HCT116 (cell line): ENCODE results near the gene STK39. TPM values are rescaled to one million over a fixed set of nuclear protein-coding genes. Genes with fewer than 3 reads are reported as not detected.

Experiments used
- ATAC-seq: fragments of 200-7000 bp; cut with Tn5 transposase; 2 replicates; pipeline ENCODE4 v1.9.1; 2020; ENCODE audit warnings: mild to moderate bottlenecking, moderate library complexity
- BruUV-seq: library from RNA; stranded (reverse); fragments of 400-500 nt; replicated peaks from 2 replicates; lab custom pipeline; 2021; lab: Mats Ljungman, UMichigan
- CTCF ChIA-PET: fragments of 300-600 bp; sonication (Branson Sonifier 250); formaldehyde crosslinking; loops from one replicate; lab custom pipeline; 2021; ENCODE audit warnings: antibody characterized with exemption; lab: Charles Lee
- POLR2A ChIA-PET: fragments of 300-600, 350-600 bp; sonication (Branson Sonifier 250); formaldehyde crosslinking; loops from one replicate; lab custom pipeline; 2021; ENCODE audit warnings: antibody characterized with exemption; lab: Charles Lee
- RAD21 ChIA-PET, 2 experiments: fragments of 300-600 bp; sonication (Branson Sonifier 250); formaldehyde crosslinking; loops; one replicate each; lab custom pipeline; 2023; ENCODE audit warnings: low total read pairs in 2 of 2; ENCODE audit not compliant: uncharacterized antibody in 2 of 2, unreplicated experiment in 2 of 2, low non-redundant PET in 1 of 2; lab: Charles Lee
- DNase-seq: peaks from one replicate; pipeline ENCODE4 v3.0.0-alpha.2; 2010; ENCODE audit warnings: low read depth, low spot score
- H2AFZ ChIP-seq: fragments of 200-600 bp; shearing (Covaris generic), sonication (generic); 2 replicates; pipeline ENCODE4 v1.6.1; 2017; ENCODE audit warnings: low read depth, mixed run types, mixed read lengths, antibody characterized with exemption, low read length; ENCODE audit not compliant: poor library complexity, severe bottlenecking
- H3K27ac ChIP-seq: 2 replicates; pipeline ENCODE4 v1.5.1; 2012; ENCODE audit warnings: low read depth, low read length
- H3K27me3 ChIP-seq: fragments of 200-600 bp; sonication (generic); 2 replicates; pipeline ENCODE4 v1.6.1; 2016; ENCODE audit warnings: mixed run types, low read length, mixed read lengths; ENCODE audit not compliant: insufficient read depth
- H3K36me3 ChIP-seq, 2 experiments: fragments of 200-500 bp in 1 of 2; fragments of 200-600 bp in 1 of 2; sonication (Bioruptor generic) in 1 of 2; sonication (generic) in 1 of 2; 2 replicates each; pipeline versions ENCODE4 v1.5.1 to v1.6.1; 2014 to 2016; ENCODE audit warnings: low read length in 2 of 2, inconsistent platforms in 1 of 2, mixed read lengths in 1 of 2, mixed run types in 1 of 2; ENCODE audit not compliant: insufficient read depth in 2 of 2, control insufficient read depth in 1 of 2
- H3K4me1 ChIP-seq, 2 experiments: fragments of 200-600 bp in 1 of 2; sonication (generic) in 1 of 2; 2 replicates each; pipeline versions ENCODE4 v1.5.1 to v1.6.1; 2012 to 2017; ENCODE audit warnings: low read length in 2 of 2, inconsistent platforms in 1 of 2, mild to moderate bottlenecking in 1 of 2, mixed read lengths in 1 of 2, mixed run types in 1 of 2, moderate library complexity in 1 of 2; ENCODE audit not compliant: insufficient read depth in 2 of 2, control insufficient read depth in 1 of 2
- H3K4me2 ChIP-seq: fragments of 200-600 bp; sonication (generic); 2 replicates; pipeline ENCODE4 v1.6.1; 2017; ENCODE audit warnings: mixed run types, low read length, mixed read lengths
- H3K4me3 ChIP-seq, 2 experiments: fragments of 200-600 bp in 1 of 2; sonication (generic) in 1 of 2; replicated peaks in 1 of 2; 2 replicates each; pipeline ENCODE4 v1.5.1; 2011 to 2016; ENCODE audit warnings: low read length in 2 of 2, control low read depth in 1 of 2, low read depth in 1 of 2, mild to moderate bottlenecking in 1 of 2, mixed read lengths in 1 of 2, mixed run types in 1 of 2
- H3K79me2 ChIP-seq: fragments of 200-600 bp; sonication (generic); 2 replicates; pipeline ENCODE4 v1.6.1; 2017; ENCODE audit warnings: mild to moderate bottlenecking, mixed run types, low read length, moderate library complexity, mixed read lengths; ENCODE audit not compliant: insufficient read depth
- H3K9ac ChIP-seq: fragments of 200-600 bp; sonication (generic); 2 replicates; pipeline ENCODE4 v1.6.1; 2016; ENCODE audit warnings: low read length, mixed read lengths
- H3K9me2 ChIP-seq: fragments of 200-600 bp; sonication (generic), shearing (Covaris generic); 2 replicates; pipeline ENCODE4 v1.6.1; 2017; ENCODE audit warnings: mixed run types, mild to moderate bottlenecking, moderate library complexity; ENCODE audit not compliant: insufficient read depth
- H3K9me3 ChIP-seq, 2 experiments: fragments of 200-500 bp in 1 of 2; fragments of 200-600 bp in 1 of 2; sonication (Bioruptor generic) in 1 of 2; sonication (generic) in 1 of 2; 2 replicates each; pipeline ENCODE4 v1.6.1; 2014 to 2017; ENCODE audit warnings: low read length in 2 of 2, mixed read lengths in 2 of 2, inconsistent platforms in 1 of 2, low read depth in 1 of 2, mild to moderate bottlenecking in 1 of 2, mixed run types in 1 of 2, moderate library complexity in 1 of 2; ENCODE audit not compliant: control insufficient read depth in 1 of 2, insufficient read depth in 1 of 2
- H4K20me1 ChIP-seq: fragments of 200-600 bp; sonication (generic), shearing (Covaris generic); 2 replicates; pipeline ENCODE4 v1.6.1; 2017; ENCODE audit warnings: mixed run types, mild to moderate bottlenecking, moderate library complexity; ENCODE audit not compliant: insufficient read depth
- ATF3 ChIP-seq: IDR thresholded peaks from 2 replicates; pipeline ENCODE4 v1.6.1; 2012
- CEBPB ChIP-seq: IDR thresholded peaks from 2 replicates; pipeline ENCODE4 v1.6.1; 2012; ENCODE audit warnings: low read depth
- EGR1 ChIP-seq: IDR thresholded peaks from 2 replicates; pipeline ENCODE4 v1.6.1; 2012; ENCODE audit warnings: low read depth
- EZH2 ChIP-seq: fragments of 200-600 bp; sonication (generic); IDR thresholded peaks from 2 replicates; pipeline ENCODE4 v1.6.1; 2017; ENCODE audit warnings: antibody characterized with exemption, mixed run types
- MAX ChIP-seq: IDR thresholded peaks from 2 replicates; pipeline ENCODE4 v1.6.1; 2012
- POLR2A ChIP-seq: IDR thresholded peaks from 2 replicates; pipeline ENCODE4 v1.7.0; 2011; ENCODE audit warnings: borderline replicate concordance; ENCODE audit not compliant: insufficient read depth, insufficient read length; ENCODE audit errors: extremely low read depth
- POLR2AphosphoS5 ChIP-seq: IDR thresholded peaks from 2 replicates; pipeline ENCODE4 v1.6.1; 2011; ENCODE audit warnings: mild to moderate bottlenecking, low read depth, low read length, moderate library complexity
- SP1 ChIP-seq: IDR thresholded peaks from 2 replicates; pipeline ENCODE4 v1.6.1; 2012; ENCODE audit warnings: low read depth
- TCF7L2 ChIP-seq: IDR thresholded peaks from 2 replicates; pipeline ENCODE4 v1.7.0; 2011; ENCODE audit warnings: borderline replicate concordance, inconsistent platforms; ENCODE audit not compliant: insufficient read depth, insufficient read length; ENCODE audit errors: extremely low read depth
- intact Hi-C: fragments of 100-400 bp; cut with micrococcal nuclease; formaldehyde crosslinking; loops from 2 replicates; pipeline ENCODE4 v1.10.0; 2022
- total RNA-seq: library from RNA; stranded (reverse); gene quantifications from one replicate; pipeline ENCODE4 v1.2.1, GENCODE V29; 2021; ENCODE audit not compliant: unreplicated experiment
- TF ChIP-seq, protein P1 (sequence below), 3 experiments: fragments of 200-600 bp in 1 of 3; sonication (generic) in 1 of 3; IDR thresholded peaks in 2 of 3; conservative IDR thresholded peaks in 1 of 3; 2 replicates each; pipeline ENCODE4 v1.5.1; 2012 to 2017; ENCODE audit warnings: low read depth in 2 of 3, low read length in 2 of 3, antibody characterized with exemption in 1 of 3, borderline replicate concordance in 1 of 3, control low read depth in 1 of 3, mild to moderate bottlenecking in 1 of 3, mixed read lengths in 1 of 3, mixed run types in 1 of 3, moderate library complexity in 1 of 3; ENCODE audit not compliant: insufficient read depth in 1 of 3

STK39 gene
- total RNA-seq, 1 experiment from 2014 or later: 118 TPM

DNA sequence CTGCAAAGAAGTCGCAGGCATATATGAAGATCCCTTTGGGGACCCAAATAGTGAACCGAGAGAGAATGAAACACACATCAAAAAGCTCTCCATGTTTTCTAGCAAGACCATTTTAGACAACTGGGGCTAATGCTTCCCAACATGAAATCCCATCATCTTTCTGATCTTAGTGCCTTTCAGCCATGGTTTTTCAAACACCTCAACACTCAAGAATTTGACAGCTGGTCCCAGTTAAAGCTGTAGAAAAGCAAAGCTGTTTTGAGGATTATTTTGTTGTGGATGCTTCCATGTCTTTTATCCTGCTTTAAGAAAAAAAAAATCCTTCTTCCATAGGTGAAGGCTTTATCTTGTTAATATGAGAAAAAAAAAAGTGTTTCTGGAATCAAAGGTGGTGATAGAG lies 259.1 kb downstream of the STK39 start:
- Histone ChIP-seq H2AFZ (no peak overlapping the region), H3K27me3 (no peaks in the 10 kb centered on the region), H3K79me2 (peaks cover 3% of the 10 kb centered on the region; the same call in 1 of the 2 replicates), H3K9ac (no peak overlapping the region), H4K20me1 (no peaks in the 10 kb centered on the region; the same call in 1 of the 2 replicates), H3K27ac (no peak overlapping the region), H3K36me3 (peaks cover 0 to 15% of the 10 kb centered on the region in 2 experiments; a peak in 1 of 4 replicates), H3K9me3 (no peaks in the 10 kb centered on the region), H3K4me3 (no peak overlapping the region), H3K9me2 (no peaks in the 10 kb centered on the region), H3K4me1 (no peaks in the 10 kb centered on the region), H3K4me2 (no peak overlapping the region)
- DNase-seq: no peak
- ChIA-PET CTCF (no interaction called here), RAD21 (no interaction called here), POLR2A (no interaction called here)
- TF ChIP-seq POLR2A (no peak), TCF7L2 (no peak), EZH2 (no peak), POLR2AphosphoS5 (no peak), SP1 (no peak), MAX (no peak), ATF3 (no peak), CEBPB (no peak), EGR1 (no peak)
- TF ChIP-seq, protein P1, sequence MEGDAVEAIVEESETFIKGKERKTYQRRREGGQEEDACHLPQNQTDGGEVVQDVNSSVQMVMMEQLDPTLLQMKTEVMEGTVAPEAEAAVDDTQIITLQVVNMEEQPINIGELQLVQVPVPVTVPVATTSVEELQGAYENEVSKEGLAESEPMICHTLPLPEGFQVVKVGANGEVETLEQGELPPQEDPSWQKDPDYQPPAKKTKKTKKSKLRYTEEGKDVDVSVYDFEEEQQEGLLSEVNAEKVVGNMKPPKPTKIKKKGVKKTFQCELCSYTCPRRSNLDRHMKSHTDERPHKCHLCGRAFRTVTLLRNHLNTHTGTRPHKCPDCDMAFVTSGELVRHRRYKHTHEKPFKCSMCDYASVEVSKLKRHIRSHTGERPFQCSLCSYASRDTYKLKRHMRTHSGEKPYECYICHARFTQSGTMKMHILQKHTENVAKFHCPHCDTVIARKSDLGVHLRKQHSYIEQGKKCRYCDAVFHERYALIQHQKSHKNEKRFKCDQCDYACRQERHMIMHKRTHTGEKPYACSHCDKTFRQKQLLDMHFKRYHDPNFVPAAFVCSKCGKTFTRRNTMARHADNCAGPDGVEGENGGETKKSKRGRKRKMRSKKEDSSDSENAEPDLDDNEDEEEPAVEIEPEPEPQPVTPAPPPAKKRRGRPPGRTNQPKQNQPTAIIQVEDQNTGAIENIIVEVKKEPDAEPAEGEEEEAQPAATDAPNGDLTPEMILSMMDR (IDR thresholded peaks at IDR 0.05 in 2 of 3, conservative IDR thresholded peaks at IDR 0.05 in 1 of 3; ENCODE audit: borderline replicate concordance in 1 of 3, insufficient read depth in 1 of 3, low read depth in 2 of 3, low read length in 2 of 3): no peak
- intact Hi-C loops: no loop called here
- ATAC-seq: no peak
- no TSS peak for BruUV-seq
